Endothelial cell of umbilical vein (primary cell): ENCODE measurements around the gene AMHR2. TPM values are rescaled to one million over a fixed set of nuclear protein-coding genes. Genes with fewer than 3 reads are reported as not detected.

Experiments used
- BruUV-seq: library from RNA; stranded (reverse); fragments of 400-500 nt; replicated peaks from 2 replicates; lab custom pipeline; 2021; lab: Mats Ljungman, UMichigan
- CTCF ChIA-PET: fragments of 300-600, 350-600 bp; sonication (Branson Sonifier 250); formaldehyde crosslinking; loops from one replicate; lab custom pipeline; 2021; ENCODE audit warnings: antibody characterized with exemption, inconsistent platforms; lab: Charles Lee
- POLR2A ChIA-PET: fragments of 300-600, 350-600 bp; sonication (Branson Sonifier 250); formaldehyde crosslinking; loops from one replicate; lab custom pipeline; 2021; ENCODE audit warnings: antibody characterized with exemption, inconsistent platforms; lab: Charles Lee
- DNase-seq: peaks from one replicate; pipeline ENCODE4 v3.0.0-alpha.2; 2011; ENCODE audit warnings: low read depth, low spot score
- FAIRE-seq: peaks from 2 replicates; lab custom pipeline; 2011; peaks lifted over from hg19 to GRCh38; lab: Jason Lieb, UNC
- H2AFZ ChIP-seq: 2 replicates; pipeline ENCODE4 v1.6.0; 2012; ENCODE audit warnings: low read depth, low read length, control low read depth, inconsistent platforms
- H3K27ac ChIP-seq: 2 replicates; pipeline ENCODE4 v1.5.1; 2011; ENCODE audit warnings: low read depth, mild to moderate bottlenecking, control low read depth, low read length, moderate library complexity; ENCODE audit not compliant: insufficient read depth
- H3K27me3 ChIP-seq, 2 experiments: 2 replicates each; pipeline versions ENCODE4 v1.6.0 to v1.6.1; 2011; ENCODE audit warnings: low read length in 2 of 2, mixed read lengths in 1 of 2; ENCODE audit not compliant: control insufficient read depth in 2 of 2, insufficient read depth in 2 of 2
- H3K36me3 ChIP-seq, 2 experiments: 2 replicates in 1 of 2; 3 replicates in 1 of 2; pipeline ENCODE4 v1.5.1; 2011; ENCODE audit warnings: low read length in 2 of 2, mild to moderate bottlenecking in 1 of 2, moderate library complexity in 1 of 2; ENCODE audit not compliant: control insufficient read depth in 2 of 2, insufficient read depth in 2 of 2; ENCODE audit errors: extremely low read depth in 1 of 2
- H3K4me1 ChIP-seq: 3 replicates; pipeline ENCODE4 v1.5.1; 2011; ENCODE audit warnings: mild to moderate bottlenecking, low read length; ENCODE audit not compliant: control insufficient read depth, insufficient read depth; ENCODE audit errors: extremely low read depth
- H3K4me2 ChIP-seq: 2 replicates; pipeline ENCODE4 v1.6.1; 2011; ENCODE audit warnings: low read length, control low read depth, mixed read lengths; ENCODE audit not compliant: insufficient read depth
- H3K4me3 ChIP-seq, 3 experiments: fragments of 200-600 bp in 1 of 3; sonication (generic), shearing (Covaris generic) in 1 of 3; replicated peaks in 1 of 3; 2 replicates each; pipeline ENCODE4 v1.5.1; 2011 to 2016; ENCODE audit warnings: control low read depth in 3 of 3, low read length in 3 of 3, mild to moderate bottlenecking in 2 of 3, inconsistent platforms in 1 of 3, low read depth in 1 of 3, moderate library complexity in 1 of 3; ENCODE audit not compliant: insufficient read depth in 1 of 3
- H3K79me2 ChIP-seq: 2 replicates; pipeline ENCODE4 v1.6.0; 2012; ENCODE audit warnings: low read length, inconsistent platforms; ENCODE audit not compliant: control insufficient read depth, insufficient read depth
- H3K9ac ChIP-seq: replicated peaks from 2 replicates; pipeline ENCODE3; 2011; ENCODE audit warnings: low read length, control low read depth; ENCODE audit not compliant: insufficient read depth; ENCODE audit errors: extremely low read depth
- H3K9me1 ChIP-seq: replicated peaks from 3 replicates; pipeline ENCODE4 v1.6.0; 2011; ENCODE audit warnings: mild to moderate bottlenecking, low read length; ENCODE audit not compliant: control insufficient read depth, insufficient read depth; ENCODE audit errors: extremely low read depth
- H3K9me3 ChIP-seq: replicated peaks from 2 replicates; pipeline ENCODE4 v1.5.1; 2012; ENCODE audit warnings: low read length, inconsistent platforms; ENCODE audit not compliant: control insufficient read depth, insufficient read depth
- H4K20me1 ChIP-seq: replicated peaks from 2 replicates; pipeline ENCODE3; 2011; ENCODE audit warnings: mild to moderate bottlenecking, low read length; ENCODE audit not compliant: control insufficient read depth, insufficient read depth; ENCODE audit errors: extremely low read depth
- EZH2 ChIP-seq: IDR thresholded peaks from 2 replicates; pipeline ENCODE4 v1.6.1; 2012; ENCODE audit warnings: borderline replicate concordance, low read depth, mild to moderate bottlenecking, moderate library complexity, low read length, inconsistent platforms; ENCODE audit not compliant: severe bottlenecking
- FOS ChIP-seq: IDR thresholded peaks from 2 replicates; pipeline ENCODE4 v1.6.1; 2011; ENCODE audit warnings: mild to moderate bottlenecking, low read length, moderate library complexity, borderline replicate concordance; ENCODE audit not compliant: insufficient read depth
- GATA2 ChIP-seq: IDR thresholded peaks from 2 replicates; pipeline ENCODE4 v1.7.0; 2011; ENCODE audit warnings: low read depth, mild to moderate bottlenecking, moderate library complexity, mixed read lengths, low read length; ENCODE audit not compliant: insufficient read length, insufficient read depth
- JUN ChIP-seq: IDR thresholded peaks from 2 replicates; pipeline ENCODE4 v1.6.1; 2011; ENCODE audit warnings: borderline replicate concordance, low read depth; ENCODE audit not compliant: insufficient read length, insufficient read depth
- MYC ChIP-seq: IDR thresholded peaks from one replicate; pipeline ENCODE4 v1.6.1; 2011; ENCODE audit warnings: mild to moderate bottlenecking, low read depth, low read length
- POLR2A ChIP-seq: IDR thresholded peaks from 2 replicates; pipeline ENCODE4 v1.6.1; 2012; ENCODE audit warnings: low read depth, mild to moderate bottlenecking, control low read depth, low read length
- POLR2AphosphoS5 ChIP-seq: IDR thresholded peaks from 2 replicates; pipeline ENCODE4 v1.6.1; 2012; ENCODE audit warnings: low read depth, mild to moderate bottlenecking, control low read depth, low read length, moderate library complexity; ENCODE audit not compliant: insufficient read depth
- dilution Hi-C: fragments of 300-500 bp; cut with MboI; formaldehyde crosslinking; loops from one replicate; pipeline ENCODE4 v1.15.0; 2019; ENCODE audit warnings: low sequenced_read_pairs; ENCODE audit not compliant: extremely low pct_ligation_motif_present
- intact Hi-C: fragments of 100-400 bp; cut with micrococcal nuclease; formaldehyde crosslinking; loops from one replicate; pipeline ENCODE4 v1.10.0; 2022
- polyA plus RNA-seq, 4 experiments: library from polyadenylated mRNA; depleted of rRNA in 3 of 4; stranded (reverse) in 3 of 4; unstranded in 1 of 4; fragments of >200 nt; gene quantifications; 2 replicates each; pipeline versions ENCODE4 v1.2.1 to v1.2.3, GENCODE V29; 2011 to 2012; ENCODE audit warnings: missing spikeins in 1 of 4
- total RNA-seq: library from RNA; stranded (reverse); gene quantifications from 2 replicates; pipeline ENCODE4 v1.2.3, GENCODE V29; 2021
- TF ChIP-seq, protein P1 (sequence below): IDR thresholded peaks from 2 replicates; pipeline ENCODE4 v1.6.1; 2011; ENCODE audit not compliant: insufficient read depth, insufficient read length
- TF ChIP-seq, protein P2 (sequence below), 2 donors: IDR thresholded peaks; 1 replicate in 1 of 2; 2 replicates in 1 of 2; pipeline ENCODE4 v1.5.1; 2011; ENCODE audit warnings: low read length in 2 of 2, mild to moderate bottlenecking in 2 of 2, moderate library complexity in 2 of 2, control low read depth in 1 of 2, inconsistent platforms in 1 of 2, low read depth in 1 of 2; ENCODE audit not compliant: insufficient read depth in 1 of 2; ENCODE audit errors: extremely low read depth in 1 of 2

Gene AMHR2
- total and polyA plus RNA-seq, 2 donors (not counting 3 experiments of a cell fraction or from before 2014, with no cell fraction given), result not detected

DNA sequence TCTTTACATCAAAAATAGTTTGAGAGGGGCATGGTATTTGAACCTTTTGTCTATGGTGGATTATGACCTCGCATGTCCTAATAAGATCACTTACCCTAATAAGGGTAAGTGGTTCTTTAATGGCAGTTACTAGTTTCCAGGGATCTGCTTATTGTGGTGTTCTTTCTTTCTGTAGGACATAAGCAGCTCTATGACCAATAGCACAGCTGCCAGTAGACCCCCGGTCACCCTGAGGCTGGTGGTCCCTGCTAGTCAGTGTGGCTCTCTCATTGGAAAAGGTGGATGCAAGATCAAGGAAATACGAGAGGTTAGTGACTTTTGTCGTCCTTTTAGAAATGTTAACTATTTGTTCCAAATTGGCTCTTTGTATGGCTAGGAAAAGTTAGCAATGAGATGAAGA, 35.4 kb downstream of the AMHR2 start:
- Histone ChIP-seq H3K27ac (no peak overlapping the region), H3K79me2 (peaks cover 94% of the 10 kb centered on the region), H3K27me3 (no peaks in the 10 kb centered on the region), H3K9me3 (no peaks in the 10 kb centered on the region), H3K4me2 (no peak overlapping the region), H3K4me1 (peaks cover 3% of the 10 kb centered on the region), H3K36me3 (peaks cover 55 to 77% of the 10 kb centered on the region in 2 experiments), H3K9me1 (no peaks in the 10 kb centered on the region), H4K20me1 (peaks cover 17% of the 10 kb centered on the region), H3K9ac (no peak overlapping the region), H3K4me3 (no peak overlapping the region), H2AFZ (no peak overlapping the region)
- POLR2A ChIA-PET, result no interaction called here
- CTCF ChIA-PET, result interaction anchor here (0.7 kb wide), 1 partner anchor 107 kb away, joined by 3 read pairs; no protein-coding TSS in a partner anchor
- TF ChIP-seq JUN (no peak), GATA2 (no peak), FOS (no peak), MYC (no peak), EZH2 (no peak), POLR2AphosphoS5 (no peak), POLR2A (no peak)
- TF ChIP-seq, protein P1, sequence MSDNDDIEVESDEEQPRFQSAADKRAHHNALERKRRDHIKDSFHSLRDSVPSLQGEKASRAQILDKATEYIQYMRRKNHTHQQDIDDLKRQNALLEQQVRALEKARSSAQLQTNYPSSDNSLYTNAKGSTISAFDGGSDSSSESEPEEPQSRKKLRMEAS, result no peak
- TF ChIP-seq, protein P2, sequence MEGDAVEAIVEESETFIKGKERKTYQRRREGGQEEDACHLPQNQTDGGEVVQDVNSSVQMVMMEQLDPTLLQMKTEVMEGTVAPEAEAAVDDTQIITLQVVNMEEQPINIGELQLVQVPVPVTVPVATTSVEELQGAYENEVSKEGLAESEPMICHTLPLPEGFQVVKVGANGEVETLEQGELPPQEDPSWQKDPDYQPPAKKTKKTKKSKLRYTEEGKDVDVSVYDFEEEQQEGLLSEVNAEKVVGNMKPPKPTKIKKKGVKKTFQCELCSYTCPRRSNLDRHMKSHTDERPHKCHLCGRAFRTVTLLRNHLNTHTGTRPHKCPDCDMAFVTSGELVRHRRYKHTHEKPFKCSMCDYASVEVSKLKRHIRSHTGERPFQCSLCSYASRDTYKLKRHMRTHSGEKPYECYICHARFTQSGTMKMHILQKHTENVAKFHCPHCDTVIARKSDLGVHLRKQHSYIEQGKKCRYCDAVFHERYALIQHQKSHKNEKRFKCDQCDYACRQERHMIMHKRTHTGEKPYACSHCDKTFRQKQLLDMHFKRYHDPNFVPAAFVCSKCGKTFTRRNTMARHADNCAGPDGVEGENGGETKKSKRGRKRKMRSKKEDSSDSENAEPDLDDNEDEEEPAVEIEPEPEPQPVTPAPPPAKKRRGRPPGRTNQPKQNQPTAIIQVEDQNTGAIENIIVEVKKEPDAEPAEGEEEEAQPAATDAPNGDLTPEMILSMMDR (IDR thresholded peaks at IDR 0.05; ENCODE audit: extremely low read depth in 1 of 2, insufficient read depth in 1 of 2, low read depth in 1 of 2, low read length in 2 of 2), result no peak
- no peak for FAIRE-seq
- no TSS peak for BruUV-seq
- intact Hi-C loops, result no loop called here
- dilution Hi-C loops, result no loop called here
- DNase-seq, result no peak
